ENCODE measurements around the gene DUSP19.

- TF ChIP-seq POLR2AphosphoS5 (IDR thresholded peaks at IDR 0.05): no peak
- TF ChIP-seq EP300 (IDR thresholded peaks at IDR 0.05): no peak
Measured at GRCh38 chr2:183112577-183112976, 34.0 kb downstream of the DUSP19 start.

Measured in gastroesophageal sphincter (tissue), 2 donors.